ENCODE measurements around the gene IL21R.

- TF ChIP-seq CTCF (IDR thresholded peaks at IDR 0.05) (no peak), POLR2A (IDR thresholded peaks at IDR 0.05) (no peak), POLR2AphosphoS5 (IDR thresholded peaks at IDR 0.05) (no peak)
Measured at GRCh38 chr16:27394516-27394915, 7.5 kb upstream of the IL21R start.

Measured in suprapubic skin (tissue), 4 donors.